ENCODE measurements around the gene RHOF.
"Not testable (repeated sequence)": the region's sequence is repeated elsewhere in the genome, so short reads cannot be mapped to it uniquely, and the experiment has no call there.

Gene RHOF

DNA sequence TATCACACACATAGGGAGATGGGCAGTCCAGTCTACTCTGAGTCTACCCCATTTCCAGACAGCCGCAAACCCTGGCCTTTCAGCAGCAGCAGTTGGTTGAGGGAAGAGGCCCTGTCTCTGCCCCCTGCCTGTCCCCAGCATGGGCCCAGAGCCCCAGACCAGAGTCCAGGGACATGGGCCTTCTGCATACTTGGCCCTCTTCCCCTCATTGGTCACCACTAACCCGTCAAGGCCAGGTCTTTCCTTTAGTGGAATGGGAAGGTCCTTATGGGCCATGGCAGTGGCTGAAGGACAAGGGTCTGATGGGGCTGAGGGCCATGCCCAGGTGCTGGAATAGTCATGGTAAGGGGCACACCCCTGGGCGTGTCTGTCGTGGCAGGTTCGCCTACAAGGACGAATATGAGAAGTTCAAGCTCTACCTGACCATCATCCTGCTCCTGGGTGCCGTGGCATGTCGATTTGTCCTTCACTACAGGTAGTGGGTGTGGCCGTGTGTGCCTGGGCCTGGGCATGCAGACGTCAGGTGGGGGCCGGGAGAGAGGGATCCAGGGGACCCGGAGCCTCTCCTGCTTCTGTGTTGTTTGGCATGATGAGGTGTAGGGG is 41.6 kb downstream of the RHOF start:
- Histone ChIP-seq H3K9ac (no peak overlapping the region), H3K4me1 (peaks cover 31% of the 10 kb centered on the region), H3K9me3 (no peaks in the 10 kb centered on the region), H3K36me3 (peaks cover 57% of the 10 kb centered on the region), H4K20me1 (no peaks in the 10 kb centered on the region), H3K27me3 (no peaks in the 10 kb centered on the region), H3K4me2 (no peak overlapping the region), H3K27ac (no peak overlapping the region), H3K4me3 (no peak overlapping the region)
- no peak for TF ChIP-seq Cebpa-rat (IDR thresholded peaks at IDR 0.05)

DNA sequence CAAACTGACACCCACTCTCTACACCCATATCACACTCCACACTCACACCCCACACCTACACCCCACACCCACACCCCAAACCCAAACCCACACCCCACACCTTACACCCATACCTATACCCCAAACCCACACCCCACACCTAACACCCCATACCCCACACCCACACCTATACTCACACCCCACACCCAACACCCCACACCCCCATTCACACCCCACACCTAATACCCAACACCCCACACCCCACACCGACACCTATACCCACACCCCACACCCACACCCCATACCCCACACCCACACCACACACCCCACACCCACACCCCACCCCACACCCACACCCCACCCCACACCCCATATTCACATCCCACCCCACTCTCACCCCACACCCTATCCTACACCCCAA is 42.5 kb downstream of the RHOF start:
- Histone ChIP-seq H3K36me3 (peaks cover 57% of the 10 kb centered on the region), H3K27me3 (no peaks in the 10 kb centered on the region), H4K20me1 (no peaks in the 10 kb centered on the region)

DNA sequence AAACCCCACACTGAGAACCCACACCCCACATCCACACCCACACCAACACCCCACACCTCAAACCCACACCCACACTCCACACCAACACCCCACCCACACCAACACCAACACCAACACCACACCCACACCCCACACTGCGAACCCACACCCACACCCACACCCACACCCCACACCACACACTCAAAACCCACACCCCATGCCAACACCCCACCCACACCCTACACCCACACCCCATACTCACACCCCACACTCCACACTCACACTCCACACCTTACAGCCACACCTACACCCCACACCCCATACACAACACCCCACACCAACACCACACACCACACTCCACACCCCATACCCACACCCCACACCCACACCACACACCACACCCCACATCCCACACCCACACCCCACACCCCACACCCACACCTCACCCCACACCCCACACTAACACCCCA is 43.0 kb downstream of the RHOF start:
- Histone ChIP-seq H3K4me1 (peaks cover 17% of the 10 kb centered on the region), H3K4me3 (no peak overlapping the region), H3K4me2 (no peak overlapping the region), H3K9ac (no peak overlapping the region), H3K27me3 (no peaks in the 10 kb centered on the region), H3K27ac (no peak overlapping the region), H3K36me3 (peaks cover 56% of the 10 kb centered on the region), H4K20me1 (no peaks in the 10 kb centered on the region), H3K9me3 (no peaks in the 10 kb centered on the region)
- no peak for TF ChIP-seq Cebpa-rat (IDR thresholded peaks at IDR 0.05)

More for the DNA sequence above, 42.5 kb downstream of the RHOF start:
- H3K9ac ChIP-seq, result no peak overlapping the region
- no peaks in the 10 kb centered on the region for H3K9me3 ChIP-seq
- peaks cover 22% of the 10 kb centered on the region for H3K4me1 ChIP-seq
- H3K27ac ChIP-seq, result no peak overlapping the region
- TF ChIP-seq Cebpa-rat (IDR thresholded peaks at IDR 0.05), result no peak
- no peak overlapping the region for H3K4me3 ChIP-seq
- H3K4me2 ChIP-seq, result no peak overlapping the region

DNA sequence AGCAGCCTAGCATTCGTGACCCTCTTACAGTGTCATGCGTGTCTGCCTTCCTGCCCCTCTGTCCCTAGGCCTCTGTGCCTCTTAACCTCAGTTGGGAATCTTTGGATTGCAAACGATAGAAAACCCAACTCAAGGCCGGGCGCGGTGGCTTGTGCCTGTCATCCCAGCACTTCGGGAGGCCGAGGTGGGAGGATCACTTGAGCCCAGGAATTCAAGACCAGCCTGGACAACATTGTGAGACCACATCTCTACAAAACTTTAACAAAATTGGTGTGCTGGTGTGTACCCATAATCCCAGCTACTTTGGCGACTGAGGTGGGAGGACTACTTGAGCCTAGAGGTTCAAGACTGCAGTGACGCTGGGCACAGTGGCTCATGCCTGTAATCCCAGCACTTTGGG is 44.2 kb downstream of the RHOF start:
- Histone ChIP-seq H3K9me3 (no peaks in the 10 kb centered on the region), H3K27me3 (no peaks in the 10 kb centered on the region), H3K4me2 (no peak overlapping the region), H3K4me1 (peaks cover 12% of the 10 kb centered on the region; the same call in 1 of the 2 replicates), H4K20me1 (no peaks in the 10 kb centered on the region), H3K9ac (no peak overlapping the region), H3K4me3 (no peak overlapping the region), H3K27ac (no peak overlapping the region), H3K36me3 (peaks cover 64% of the 10 kb centered on the region)
- TF ChIP-seq Cebpa-rat (IDR thresholded peaks at IDR 0.05), result no peak

DNA sequence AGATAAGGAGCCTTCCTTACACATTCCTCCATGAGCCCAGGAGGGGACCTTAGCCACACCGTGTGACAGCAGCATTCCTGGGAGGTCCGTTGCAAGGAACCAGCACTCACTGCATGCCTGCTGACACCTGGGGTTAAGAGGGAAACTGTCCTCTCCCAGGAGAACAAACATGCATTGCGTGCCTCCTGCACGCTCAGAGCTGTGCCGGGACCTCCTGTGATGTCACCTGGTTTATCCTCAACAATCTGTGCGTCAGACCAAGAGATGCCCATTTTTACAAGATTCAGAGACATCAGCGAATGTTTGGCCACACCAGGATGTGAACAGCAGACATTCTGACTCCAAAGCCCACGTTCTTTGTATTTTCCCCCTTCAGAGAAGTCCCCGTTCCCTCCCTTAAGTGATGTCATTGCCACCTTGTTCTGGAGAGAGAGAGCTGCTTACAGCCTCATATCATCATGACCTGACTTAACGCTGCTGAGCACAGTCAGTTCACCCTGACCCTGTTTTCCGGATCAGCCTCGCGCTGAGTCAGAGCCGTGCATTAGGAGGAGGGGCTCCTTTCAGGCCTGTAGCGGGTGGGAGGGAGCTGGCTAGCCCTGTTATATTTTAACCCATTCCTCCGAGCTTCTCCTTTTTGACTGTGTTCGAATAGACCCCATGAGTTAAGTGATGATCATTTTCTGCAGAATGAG is 44.8 kb downstream of the RHOF start:
- H3K4me1 ChIP-seq, result peaks cover 12% of the 10 kb centered on the region; the same call in 1 of the 2 replicates
- no peak overlapping the region for H3K9ac ChIP-seq
- H3K36me3 ChIP-seq, result peaks cover 64% of the 10 kb centered on the region
- no peak for TF ChIP-seq Cebpa-rat (IDR thresholded peaks at IDR 0.05)
- no peak overlapping the region for H3K4me3 ChIP-seq
- no peaks in the 10 kb centered on the region for H3K27me3 ChIP-seq
- peak overlapping the region; percentile 23 for H3K4me2 ChIP-seq
- H3K27ac ChIP-seq, result peak overlapping the region; percentile 14; the same call in 1 of the 2 replicates
- H3K9me3 ChIP-seq, result no peaks in the 10 kb centered on the region
- no peaks in the 10 kb centered on the region for H4K20me1 ChIP-seq

DNA sequence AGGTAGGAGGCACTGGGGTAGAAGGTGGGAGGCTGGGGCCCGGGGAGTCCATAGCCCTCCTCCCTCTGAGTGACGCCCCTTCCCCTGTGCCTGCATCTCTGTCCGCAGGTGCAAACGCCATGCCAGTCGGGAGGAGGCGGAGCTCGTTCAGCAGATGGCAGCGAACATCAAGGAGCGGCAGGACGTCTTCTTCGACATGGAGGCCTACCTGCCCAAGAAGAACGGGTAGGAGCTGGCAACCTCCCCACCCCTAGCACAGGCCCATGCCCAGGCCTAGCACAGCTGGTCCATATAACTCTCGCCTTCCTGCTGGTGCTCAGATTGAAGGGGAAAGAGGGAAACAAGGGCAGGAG is 45.3 kb downstream of the RHOF start:
- Histone ChIP-seq H3K9me3 (no peaks in the 10 kb centered on the region), H3K27ac (peak overlapping the region; percentile 14; the same call in 1 of the 2 replicates), H3K36me3 (peaks cover 64% of the 10 kb centered on the region), H3K27me3 (no peaks in the 10 kb centered on the region), H3K4me1 (peaks cover 12% of the 10 kb centered on the region; the same call in 1 of the 2 replicates), H3K4me2 (peak overlapping the region; percentile 23), H3K9ac (no peak overlapping the region), H4K20me1 (no peaks in the 10 kb centered on the region), H3K4me3 (no peak overlapping the region)
- TF ChIP-seq Cebpa-rat (IDR thresholded peaks at IDR 0.05), result no peak

DNA sequence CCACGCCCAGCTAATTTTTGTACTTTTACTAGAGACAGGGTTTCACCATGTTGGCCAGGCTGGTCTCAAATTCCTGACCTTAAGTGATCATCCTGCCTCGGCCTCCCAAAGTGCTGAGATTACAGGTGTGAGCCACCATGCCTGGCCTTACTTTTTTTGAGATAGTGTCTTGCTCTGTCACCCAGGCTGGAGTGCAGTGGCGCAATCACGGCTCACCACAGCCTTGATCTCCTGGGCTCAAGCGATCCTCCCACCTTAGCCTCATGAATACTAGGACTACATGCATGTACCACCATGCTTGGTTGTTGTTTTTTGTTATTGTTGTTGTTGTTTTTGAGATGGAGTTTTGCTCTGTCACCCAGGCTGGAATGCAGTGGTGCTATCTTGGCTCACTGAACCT is 47.9 kb downstream of the RHOF start:
- not testable (repeated sequence) for H3K9ac ChIP-seq, H3K4me3 ChIP-seq, H3K27ac ChIP-seq, H3K27me3 ChIP-seq, H3K4me2 ChIP-seq, H4K20me1 ChIP-seq, H3K9me3 ChIP-seq
- peaks cover 46% of the 10 kb centered on the region for H3K36me3 ChIP-seq
- H3K4me1 ChIP-seq, result peaks cover 12% of the 10 kb centered on the region; the same call in 1 of the 2 replicates

DNA sequence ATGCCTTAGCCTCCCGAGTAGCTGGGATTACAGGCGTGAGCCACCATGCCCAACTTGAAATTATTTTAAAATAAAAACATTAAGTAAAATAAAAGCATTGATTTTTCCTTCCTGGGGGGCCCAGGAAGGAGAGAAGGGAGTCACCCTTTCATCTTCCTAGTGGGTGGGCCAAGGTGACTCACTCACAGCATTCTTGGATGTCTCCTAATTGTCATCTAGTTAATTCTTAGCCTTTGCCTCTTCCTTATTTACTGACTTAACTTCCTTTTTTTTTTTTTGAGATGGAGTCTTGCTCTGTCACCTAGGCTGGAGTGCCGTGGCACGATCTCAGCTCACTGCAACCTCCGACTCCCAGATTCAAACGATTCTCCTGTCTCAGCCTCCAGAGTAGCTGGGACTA is 51.7 kb downstream of the RHOF start:
- no peak overlapping the region for H3K4me2 ChIP-seq
- no peak overlapping the region for H3K9ac ChIP-seq
- H3K4me1 ChIP-seq, result no peaks in the 10 kb centered on the region
- no peaks in the 10 kb centered on the region for H3K27me3 ChIP-seq
- TF ChIP-seq Cebpa-rat (IDR thresholded peaks at IDR 0.05), result no peak
- no peaks in the 10 kb centered on the region for H3K9me3 ChIP-seq
- peaks cover 24% of the 10 kb centered on the region for H3K36me3 ChIP-seq
- peaks cover 30% of the 10 kb centered on the region for H4K20me1 ChIP-seq
- no peak overlapping the region for H3K4me3 ChIP-seq
- no peak overlapping the region for H3K27ac ChIP-seq

DNA sequence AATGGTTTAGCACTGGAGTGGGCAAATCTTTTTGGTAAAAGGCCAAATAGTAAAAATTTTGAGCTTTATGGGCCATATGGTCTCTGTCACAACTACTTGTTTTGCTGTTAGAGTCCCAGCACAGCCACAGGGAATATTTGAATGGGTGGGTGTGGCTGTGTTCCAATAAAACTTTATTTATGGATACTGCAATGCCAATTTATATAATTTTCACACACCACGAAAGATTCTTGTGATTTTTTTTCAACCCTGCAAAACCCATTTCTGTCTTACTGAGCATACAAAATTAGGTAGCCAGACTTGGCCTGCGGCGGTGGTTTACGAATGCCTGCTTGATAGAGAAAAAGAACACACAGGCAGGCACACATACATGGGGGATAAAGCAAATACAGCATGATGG is 52.6 kb downstream of the RHOF start:
- Histone ChIP-seq H3K27ac (no peak overlapping the region), H3K9me3 (no peaks in the 10 kb centered on the region), H3K4me3 (no peak overlapping the region), H3K36me3 (peaks cover 24% of the 10 kb centered on the region), H4K20me1 (peaks cover 32% of the 10 kb centered on the region), H3K4me2 (no peak overlapping the region), H3K4me1 (no peaks in the 10 kb centered on the region), H3K27me3 (no peaks in the 10 kb centered on the region), H3K9ac (no peak overlapping the region)
- no peak for TF ChIP-seq Cebpa-rat (IDR thresholded peaks at IDR 0.05)

DNA sequence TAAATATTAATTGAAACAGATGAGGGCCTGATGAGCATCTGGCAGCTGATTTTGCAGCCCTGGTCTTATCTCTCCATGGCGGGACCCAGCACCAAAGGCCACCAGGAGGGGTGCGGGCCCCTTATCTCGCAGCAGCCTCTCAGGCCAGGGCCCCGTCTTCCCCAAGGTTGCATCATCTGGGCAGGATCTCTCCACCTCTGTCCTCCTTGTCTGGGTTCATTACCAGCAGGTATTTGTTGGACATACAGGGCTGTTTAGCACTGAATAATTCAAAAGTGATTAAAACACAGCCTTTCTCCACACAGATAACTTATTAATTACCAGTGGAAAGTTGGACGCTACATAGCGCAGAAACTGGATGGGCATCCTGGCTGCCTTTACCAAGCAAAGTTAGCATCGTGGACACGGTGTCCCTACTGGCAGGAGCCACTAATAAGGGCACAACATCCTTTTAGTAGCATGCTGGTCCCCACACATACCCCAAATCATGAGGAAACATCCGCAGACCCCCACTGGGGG is 55.1 kb downstream of the RHOF start:
- H4K20me1 ChIP-seq, result peaks cover 46% of the 10 kb centered on the region
- H3K27me3 ChIP-seq, result no peaks in the 10 kb centered on the region
- no peak overlapping the region for H3K4me2 ChIP-seq
- TF ChIP-seq Cebpa-rat (IDR thresholded peaks at IDR 0.05), result no peak
- H3K9ac ChIP-seq, result no peak overlapping the region
- no peak overlapping the region for H3K4me3 ChIP-seq
- no peak overlapping the region for H3K27ac ChIP-seq
- H3K4me1 ChIP-seq, result no peaks in the 10 kb centered on the region
- peaks cover under 1% of the 10 kb centered on the region; the same call in 1 of the 2 replicates for H3K36me3 ChIP-seq
- no peaks in the 10 kb centered on the region for H3K9me3 ChIP-seq

Data from BLaER1 (cell line).